ENCODE data around the gene ACO2.

The ACO2 gene

DNA sequence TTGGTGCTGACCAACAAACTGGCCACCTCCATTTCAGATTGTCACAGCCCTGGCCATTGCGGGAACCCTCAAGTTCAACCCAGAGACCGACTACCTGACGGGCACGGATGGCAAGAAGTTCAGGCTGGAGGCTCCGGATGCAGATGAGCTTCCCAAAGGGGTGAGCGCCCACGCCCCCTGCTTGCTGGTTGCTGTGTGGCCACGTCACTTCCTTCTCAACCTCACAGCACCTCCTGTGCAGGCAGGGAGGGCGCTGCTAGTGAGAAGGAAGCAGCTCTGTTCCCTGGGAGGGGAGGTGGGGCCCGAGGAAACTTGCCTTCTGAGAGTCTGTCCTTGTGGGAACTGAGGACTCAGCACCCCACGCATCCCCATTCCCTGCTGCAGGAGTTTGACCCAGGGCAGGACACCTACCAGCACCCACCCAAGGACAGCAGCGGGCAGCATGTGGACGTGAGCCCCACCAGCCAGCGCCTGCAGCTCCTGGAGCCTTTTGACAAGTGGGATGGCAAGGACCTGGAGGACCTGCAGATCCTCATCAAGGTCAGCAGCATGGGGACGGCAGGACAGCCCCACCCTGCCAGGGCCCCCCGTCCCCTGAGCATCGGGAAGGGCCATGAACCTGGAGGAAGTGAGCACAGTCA is 56.0 kb downstream of the ACO2 start:
- DNase-seq, result peak; percentile 60 to 79

- no peak for DNase-seq
These were observed 56.7 kb downstream of the ACO2 start for GRCh38 chr22:41525450-41526225.

GRCh38 chr22:41526226-41526829 is 57.4 kb downstream of the ACO2 start:
- no peak for DNase-seq

DNA sequence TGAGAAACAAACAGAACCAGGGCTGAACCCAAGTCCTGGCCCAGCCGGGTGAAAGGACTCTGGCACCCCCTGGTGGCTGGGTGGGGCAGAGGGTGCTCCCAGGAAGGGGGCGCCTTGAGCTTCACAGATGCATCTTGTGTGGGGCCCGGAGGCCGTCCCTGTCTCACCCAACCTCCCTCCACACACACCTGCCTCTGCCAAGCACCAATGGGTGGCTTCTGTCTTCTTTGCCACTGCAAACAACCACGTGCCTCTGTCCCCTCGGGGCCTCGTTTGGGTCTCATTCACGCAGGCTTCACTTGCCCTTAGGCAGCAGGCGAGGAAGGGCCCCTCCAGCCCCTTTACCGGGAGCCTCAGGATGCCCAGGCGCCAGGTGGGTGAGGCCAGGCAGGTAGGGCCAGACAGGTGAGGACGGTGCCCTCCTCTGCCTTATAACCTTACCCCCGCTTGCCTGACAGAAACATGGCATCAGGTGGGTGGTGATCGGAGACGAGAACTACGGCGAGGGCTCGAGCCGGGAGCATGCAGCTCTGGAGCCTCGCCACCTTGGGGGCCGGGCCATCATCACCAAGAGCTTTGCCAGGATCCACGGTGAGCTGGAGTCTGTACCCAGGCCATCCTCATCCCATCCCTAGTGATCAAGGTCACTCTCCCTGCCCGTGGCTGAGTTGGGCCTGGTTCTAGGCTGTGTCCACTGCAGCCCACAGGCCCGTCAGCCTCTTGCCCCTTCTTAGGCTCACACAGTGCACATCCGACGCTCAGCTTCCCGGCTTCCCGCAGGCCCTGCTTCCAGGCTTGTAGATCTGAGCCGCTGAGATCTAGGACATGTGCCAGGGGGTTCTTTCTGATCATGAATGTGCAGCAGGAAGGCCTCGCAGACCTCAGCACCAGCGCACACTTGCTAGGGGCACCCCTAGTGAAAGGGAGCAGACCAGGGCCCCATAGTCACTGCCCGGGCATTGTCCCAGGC is 58.2 kb downstream of the ACO2 start:
- DNase-seq, result peak; percentile 23 to 40

DNA sequence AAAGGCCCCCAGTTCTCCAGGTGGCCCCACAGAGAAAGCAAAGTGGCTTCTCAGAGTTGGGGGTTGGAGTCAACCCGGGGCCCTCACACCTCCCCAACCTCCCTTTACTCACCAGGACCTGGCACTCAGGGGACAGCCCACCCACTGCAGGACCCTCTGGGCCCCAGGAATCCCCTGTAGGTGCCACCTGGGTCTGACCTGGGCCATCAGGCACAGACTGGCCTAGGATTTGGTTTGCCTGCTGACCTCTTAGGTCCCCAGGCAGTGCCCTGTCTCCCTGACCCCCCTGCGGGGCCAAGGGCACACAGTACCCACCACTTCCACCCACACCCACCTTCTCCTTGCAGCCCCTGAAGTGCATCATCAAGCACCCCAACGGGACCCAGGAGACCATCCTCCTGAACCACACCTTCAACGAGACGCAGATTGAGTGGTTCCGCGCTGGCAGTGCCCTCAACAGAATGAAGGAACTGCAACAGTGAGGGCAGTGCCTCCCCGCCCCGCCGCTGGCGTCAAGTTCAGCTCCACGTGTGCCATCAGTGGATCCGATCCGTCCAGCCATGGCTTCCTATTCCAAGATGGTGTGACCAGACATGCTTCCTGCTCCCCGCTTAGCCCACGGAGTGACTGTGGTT is 59.3 kb downstream of the ACO2 start:
- DNase-seq, result no peak

GRCh38 chr22:41528938-41529561 is 60.1 kb downstream of the ACO2 start:
- DNase-seq, result no peak

DNA sequence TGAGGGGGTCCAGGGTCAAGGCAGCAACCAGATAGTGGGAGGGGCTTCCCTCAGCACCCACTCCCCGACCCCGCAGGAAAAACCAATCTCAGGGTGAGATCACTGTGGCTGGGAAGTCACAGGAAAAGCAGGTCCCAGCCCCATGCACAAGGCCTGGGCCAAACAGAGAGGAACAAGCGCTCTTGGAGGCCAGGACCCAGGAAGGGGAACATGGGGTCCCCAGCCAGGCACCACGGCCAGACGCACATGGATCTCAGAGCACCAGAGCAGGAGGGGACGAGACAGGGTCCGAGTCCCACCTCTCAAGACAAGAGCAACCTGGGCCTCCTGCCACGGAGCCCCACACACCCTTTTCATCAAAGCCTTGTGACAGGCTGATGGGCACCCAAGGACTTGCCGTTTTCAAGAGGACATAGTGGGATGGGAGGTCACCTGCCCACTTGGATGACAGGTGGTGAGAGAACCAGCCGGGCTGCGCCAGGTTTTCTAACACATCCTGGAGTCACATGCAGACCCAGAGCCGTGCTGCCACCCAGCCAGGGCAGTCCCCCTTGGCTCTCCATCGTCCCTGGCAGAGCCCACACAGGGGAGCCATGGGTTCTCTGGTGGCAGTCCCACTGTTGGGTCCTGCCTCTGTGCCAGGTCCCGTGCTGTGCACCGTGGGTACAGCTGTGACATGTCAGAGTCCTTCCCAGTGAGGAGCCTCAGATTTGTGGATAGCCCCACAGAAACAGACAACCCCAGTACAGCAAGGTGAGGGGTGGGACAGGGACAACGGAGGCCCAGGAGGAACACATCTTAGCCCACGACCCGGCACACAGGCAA is 62.2 kb downstream of the ACO2 start:
- DNase-seq, result no peak

DNA sequence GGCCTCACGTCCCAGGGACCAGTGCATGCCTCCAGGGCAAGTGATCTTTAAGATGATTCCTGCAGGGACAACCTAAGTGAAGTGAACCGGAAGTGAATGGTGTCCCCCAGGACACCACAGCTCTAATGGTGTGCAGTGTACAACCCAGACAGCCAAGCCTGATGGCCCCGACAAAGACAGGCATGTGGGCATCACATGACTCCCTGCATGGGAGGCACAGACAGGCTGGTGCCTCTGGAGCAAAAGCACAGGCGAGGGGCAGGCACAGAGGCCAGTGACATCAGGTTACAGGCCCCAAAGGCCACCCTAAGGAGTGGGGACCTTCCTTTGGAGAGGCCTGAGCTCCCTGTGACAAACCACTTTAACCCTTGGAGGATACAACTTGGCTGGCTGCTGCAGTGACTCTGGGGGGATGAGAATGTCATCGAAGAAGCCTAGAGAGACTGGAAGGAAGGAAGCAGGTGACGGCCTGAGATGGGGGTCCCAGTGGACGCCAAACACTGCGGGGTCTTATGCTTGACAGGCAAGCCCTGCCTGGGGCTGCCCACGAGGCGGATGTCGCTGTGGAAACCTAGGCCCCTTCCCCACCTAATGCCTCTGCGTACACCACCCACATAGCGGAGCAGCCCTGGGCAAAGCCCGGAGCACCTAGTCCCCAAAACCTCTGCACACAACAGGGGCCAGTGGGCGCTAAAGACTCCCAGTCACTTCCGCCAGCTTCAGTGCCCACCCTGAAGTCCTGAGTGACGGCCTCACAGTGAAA is 63.0 kb downstream of the ACO2 start:
- DNase-seq, result peak in 1 of 2 donors; percentile 20

DNA sequence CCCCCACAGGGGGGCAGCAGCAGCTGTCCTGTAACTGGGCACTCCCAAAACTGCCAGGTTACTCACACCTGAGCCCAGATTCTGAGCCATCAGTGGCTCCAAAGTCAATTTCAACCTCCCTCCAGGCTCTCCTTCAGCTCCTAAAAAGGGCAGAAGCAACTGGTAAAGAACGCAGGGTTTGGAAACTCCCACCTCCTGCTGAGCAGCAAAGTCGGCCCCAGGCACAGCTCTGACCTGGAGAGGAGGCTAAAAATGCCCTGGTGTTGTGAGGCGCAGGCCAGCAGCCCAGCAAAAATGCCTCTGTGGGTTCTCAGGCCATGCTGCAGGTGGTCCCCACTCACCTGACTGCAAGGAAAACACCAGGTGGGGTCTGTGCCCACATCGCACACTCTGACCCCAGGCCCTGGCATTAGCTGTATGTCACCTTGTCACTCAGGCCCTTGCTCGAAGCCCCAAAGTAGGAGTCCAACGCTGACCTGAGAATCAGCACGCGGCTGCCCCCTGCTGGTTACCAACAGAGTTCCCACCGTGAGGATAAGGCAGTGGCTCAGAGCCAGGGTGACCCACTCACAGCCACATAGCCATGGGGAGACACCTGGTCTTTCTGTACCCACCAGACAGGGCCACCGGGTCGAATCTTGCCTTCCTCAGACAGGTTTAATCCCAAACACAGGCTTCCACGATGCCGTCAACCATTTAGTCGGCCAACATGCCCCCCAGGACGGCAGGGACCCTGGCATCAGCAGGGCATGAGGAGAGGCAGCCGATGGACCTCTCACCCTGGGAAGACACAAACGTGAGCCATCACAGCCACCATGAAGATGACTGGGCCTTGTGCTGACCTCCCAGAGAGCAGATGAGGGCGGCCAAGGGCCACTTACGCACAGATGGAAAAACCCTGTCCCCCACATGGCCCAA is 64.2 kb downstream of the ACO2 start:
- DNase-seq, result peak; percentile 56 to 74

- no peak for DNase-seq
These were observed 65.3 kb downstream of the ACO2 start for GRCh38 chr22:41534219-41534618.

DNA sequence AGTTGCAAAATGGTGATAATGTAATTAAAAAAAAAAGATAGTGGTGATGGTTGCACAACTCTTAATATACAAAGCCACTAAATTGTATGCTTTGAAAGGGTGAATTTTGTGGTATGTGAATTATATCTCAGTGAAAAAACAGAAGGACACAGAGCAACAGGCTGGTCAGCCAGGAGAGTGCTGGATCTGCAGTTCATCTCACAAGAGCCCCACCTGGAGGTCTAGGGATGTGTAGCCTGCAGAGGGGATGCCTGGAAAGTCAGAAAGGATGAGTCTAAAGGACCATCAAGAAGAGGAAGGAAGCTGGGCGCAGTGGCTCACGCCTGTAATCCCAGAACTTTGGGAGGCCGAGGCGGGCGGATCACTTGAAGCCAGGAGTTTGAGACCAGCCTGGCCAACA is 66.3 kb downstream of the ACO2 start:
- DNase-seq, result no peak

- DNase-seq, result no peak
These were observed 68.3 kb downstream of the ACO2 start for GRCh38 chr22:41537203-41537602.

GRCh38 chr22:41538583-41538982 is 69.7 kb downstream of the ACO2 start:
- no peak for DNase-seq

- no peak for DNase-seq
These were observed 70.5 kb downstream of the ACO2 start for GRCh38 chr22:41539146-41540005.

DNA sequence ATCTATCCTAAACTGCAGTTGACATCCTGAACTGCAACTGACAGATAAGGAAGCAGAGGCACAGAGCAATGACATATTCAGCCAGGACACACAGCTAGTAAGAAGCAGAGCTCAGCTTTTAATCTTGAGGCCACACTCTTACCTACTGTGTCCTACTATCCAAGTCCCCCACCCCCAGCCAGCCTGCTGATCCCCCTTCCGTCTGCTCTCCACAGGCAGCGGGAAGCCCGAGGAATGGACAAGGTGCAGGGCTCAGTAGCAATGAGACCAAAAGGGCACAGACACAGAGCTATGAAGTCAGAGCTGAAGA is 71.0 kb downstream of the ACO2 start:
- DNase-seq, result no peak

DNA sequence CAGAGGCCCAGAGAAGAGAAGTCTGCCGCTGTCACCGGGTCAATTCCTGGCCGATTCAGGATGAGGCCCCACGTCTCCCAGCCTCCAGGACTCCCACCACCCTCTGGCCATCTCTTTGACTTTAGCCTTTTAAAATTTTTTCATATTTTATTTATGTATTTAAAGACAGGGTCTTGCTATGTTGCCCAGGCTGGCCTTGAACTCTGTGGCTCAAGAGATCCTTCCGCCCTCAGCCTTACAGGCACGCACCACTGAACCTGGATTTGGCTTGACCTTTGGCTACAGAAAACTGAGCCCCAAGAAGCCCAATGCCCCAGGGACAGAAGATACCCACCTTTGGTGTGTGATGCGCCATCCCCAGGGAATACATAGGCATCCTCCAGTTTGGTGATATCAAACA is 71.4 kb downstream of the ACO2 start:
- no peak for DNase-seq

DNA sequence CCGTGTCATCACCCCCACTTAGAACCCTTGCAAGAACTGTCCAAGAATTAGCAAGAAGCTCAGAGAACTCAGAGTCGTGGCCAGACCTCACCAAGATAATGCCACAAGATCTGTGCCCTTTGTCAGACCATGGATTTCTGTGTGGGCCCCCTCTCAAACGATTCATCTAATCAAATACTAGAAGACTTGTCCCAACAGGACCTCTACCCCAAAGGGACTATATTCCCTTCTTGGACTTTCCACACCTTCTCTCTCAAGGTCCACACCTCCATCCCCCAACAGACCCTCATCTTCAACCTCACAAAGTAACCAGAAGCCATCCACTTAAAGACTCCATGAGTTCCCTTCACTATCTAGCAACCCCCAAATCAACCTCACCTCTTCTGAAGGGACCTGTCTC is 72.6 kb downstream of the ACO2 start:
- DNase-seq, result no peak

GRCh38 chr22:41542224-41542623 is 73.3 kb downstream of the ACO2 start:
- no peak for DNase-seq

Measured in inflammatory macrophage (primary cell).